Skeletal muscle satellite cell (primary cell): ENCODE data around the gene TRAF3.

Source experiments
- H3K27me3 ChIP-seq: 2 replicates; pipeline ENCODE4 v1.7.0; 2013; ENCODE audit warnings: low read length; ENCODE audit not compliant: control insufficient read depth, insufficient read depth
- H3K36me3 ChIP-seq: 2 replicates; pipeline ENCODE4 v1.7.0; 2013; ENCODE audit warnings: mild to moderate bottlenecking, control low read depth, low read length; ENCODE audit not compliant: insufficient read depth
- H3K4me1 ChIP-seq: 2 replicates; pipeline ENCODE4 v1.7.0; 2013; ENCODE audit warnings: low read length; ENCODE audit not compliant: control insufficient read depth, insufficient read depth
- H3K4me2 ChIP-seq: 2 replicates; pipeline ENCODE4 v1.7.0; 2013; ENCODE audit warnings: mild to moderate bottlenecking, low read length
- H3K4me3 ChIP-seq: 2 replicates; pipeline ENCODE4 v1.7.0; 2013; ENCODE audit warnings: low read length
- H3K9ac ChIP-seq: 2 replicates; pipeline ENCODE4 v1.7.0; 2013; ENCODE audit warnings: mild to moderate bottlenecking, low read depth, low read length, moderate library complexity
- H3K9me3 ChIP-seq: replicated peaks from 2 replicates; pipeline ENCODE4 v1.7.0; 2013; ENCODE audit warnings: mild to moderate bottlenecking, control low read depth, low read length

The TRAF3 gene

DNA sequence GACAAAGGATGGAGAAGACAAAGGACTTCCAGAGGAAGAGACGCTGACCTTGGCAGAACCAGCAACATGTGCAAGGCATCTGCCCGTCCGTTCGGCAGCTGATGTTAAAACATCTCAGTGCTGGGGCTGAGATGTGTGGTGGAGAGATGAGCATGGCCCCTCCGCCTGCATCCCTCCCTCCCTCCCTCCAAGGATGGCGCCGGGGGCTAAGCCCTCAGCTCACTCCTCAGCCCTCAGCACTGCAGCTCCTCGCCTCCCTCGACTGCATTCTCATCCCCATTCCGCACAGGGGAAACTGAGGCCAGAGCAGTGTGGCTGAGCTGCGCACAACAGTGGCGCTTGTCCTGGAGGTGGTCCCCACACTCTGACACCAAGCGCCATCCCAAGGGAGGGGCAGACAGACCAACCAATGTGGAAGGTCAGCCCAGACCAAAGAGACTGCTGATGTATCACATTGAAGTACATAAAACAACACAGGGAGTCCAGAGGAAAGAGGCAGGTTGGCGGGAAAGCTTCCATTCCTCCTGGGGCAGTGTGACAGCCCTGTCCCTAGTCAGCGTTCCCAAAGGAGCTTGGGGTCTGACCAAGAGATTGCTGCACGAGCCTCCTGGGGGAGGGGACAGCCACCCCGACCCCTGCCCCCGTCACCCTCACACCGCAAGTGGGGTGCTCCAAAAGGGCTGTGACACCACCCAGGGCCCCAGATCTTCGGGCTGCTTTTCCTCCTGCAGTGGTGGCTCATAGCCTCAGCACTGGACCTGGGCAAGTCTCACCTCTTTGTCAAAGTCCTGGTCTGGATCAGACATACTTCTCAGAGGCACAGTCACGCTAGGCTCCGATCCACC, 160.3 kb downstream of the TRAF3 start:
- Histone ChIP-seq H3K4me3 (no peak overlapping the region), H3K27me3 (no peaks in the 10 kb centered on the region), H3K4me1 (no peaks in the 10 kb centered on the region), H3K4me2 (no peak overlapping the region), H3K36me3 (peaks cover 72% of the 10 kb centered on the region), H3K9me3 (no peaks in the 10 kb centered on the region), H3K9ac (no peak overlapping the region)

DNA sequence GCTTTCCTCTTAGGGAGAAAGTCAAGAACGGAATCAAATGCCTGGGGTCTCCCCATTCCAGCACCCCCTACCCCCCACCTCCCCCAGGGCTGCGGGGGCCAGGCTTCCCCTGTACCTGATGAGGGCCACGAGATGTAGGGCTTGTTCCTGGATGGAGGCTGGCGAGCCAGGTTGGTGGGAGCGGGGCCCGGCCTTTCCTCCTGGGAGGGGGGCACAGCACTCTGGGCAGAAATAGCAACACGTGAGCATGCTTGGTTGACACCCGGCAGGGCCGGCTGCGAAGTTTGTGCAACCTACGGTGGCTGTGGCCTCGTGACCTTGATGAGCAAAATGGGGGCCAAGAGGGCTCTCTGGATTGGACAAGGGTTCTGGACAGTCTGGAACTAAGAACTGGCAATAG, 160.9 kb downstream of the TRAF3 start:
- Histone ChIP-seq H3K4me2 (no peak overlapping the region), H3K4me3 (no peak overlapping the region), H3K36me3 (peaks cover 73% of the 10 kb centered on the region), H3K9me3 (no peaks in the 10 kb centered on the region), H3K4me1 (no peaks in the 10 kb centered on the region), H3K27me3 (no peaks in the 10 kb centered on the region), H3K9ac (no peak overlapping the region)

- no peaks in the 10 kb centered on the region for H3K9me3 ChIP-seq
- H3K4me2 ChIP-seq = no peak overlapping the region
- no peaks in the 10 kb centered on the region for H3K4me1 ChIP-seq
- no peaks in the 10 kb centered on the region for H3K27me3 ChIP-seq
- H3K36me3 ChIP-seq = peaks cover 77% of the 10 kb centered on the region
- H3K4me3 ChIP-seq = no peak overlapping the region
- H3K9ac ChIP-seq = no peak overlapping the region
These were observed 162.1 kb downstream of the TRAF3 start for GRCh38 chr14:102939329-102939728.

DNA sequence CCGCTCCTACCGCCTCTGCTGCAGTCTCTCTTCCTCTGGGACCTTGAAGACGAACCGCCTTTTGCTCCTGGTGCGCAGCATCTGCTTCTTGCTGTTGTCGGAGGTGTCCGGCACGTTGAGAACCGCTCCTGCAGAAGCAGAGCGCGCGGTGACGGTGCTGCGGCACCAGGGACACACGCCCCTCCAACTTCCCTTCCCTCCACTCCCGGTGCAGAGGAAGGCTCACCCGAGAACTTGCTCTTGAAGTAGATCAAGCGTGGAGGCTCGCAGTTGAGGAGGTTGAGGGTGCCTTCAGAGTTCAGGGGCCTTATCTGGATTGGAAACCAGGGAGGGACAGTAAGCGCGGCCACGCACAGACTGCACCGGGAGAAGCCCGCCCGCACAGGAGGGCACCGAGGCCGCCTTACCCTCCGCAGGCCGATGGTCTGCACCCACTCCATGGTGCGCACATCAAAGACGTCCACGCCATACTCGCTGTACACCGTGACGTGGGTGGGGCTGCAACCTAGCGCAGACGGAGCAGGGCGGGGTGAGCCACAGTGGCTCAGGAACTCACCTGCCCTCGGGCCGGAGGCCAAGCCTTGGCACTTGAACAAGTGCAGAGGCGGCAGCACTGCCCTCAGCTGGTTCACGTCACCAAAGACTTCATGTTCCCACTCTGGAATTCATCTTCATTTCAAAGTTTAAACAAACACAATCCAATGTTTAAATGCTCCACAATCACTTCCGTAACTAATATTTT, 162.7 kb downstream of the TRAF3 start:
- Histone ChIP-seq H3K9ac (no peak overlapping the region), H3K9me3 (no peaks in the 10 kb centered on the region), H3K4me3 (no peak overlapping the region), H3K4me1 (no peaks in the 10 kb centered on the region), H3K27me3 (no peaks in the 10 kb centered on the region), H3K4me2 (no peak overlapping the region), H3K36me3 (peaks cover 82% of the 10 kb centered on the region)

GRCh38 chr14:102940729-102941362, 163.6 kb downstream of the TRAF3 start:
- no peak overlapping the region for H3K4me3 ChIP-seq
- no peak overlapping the region for H3K9ac ChIP-seq
- H3K4me1 ChIP-seq = no peaks in the 10 kb centered on the region
- H3K4me2 ChIP-seq = no peak overlapping the region
- no peaks in the 10 kb centered on the region for H3K9me3 ChIP-seq
- peaks cover 87% of the 10 kb centered on the region for H3K36me3 ChIP-seq
- no peaks in the 10 kb centered on the region for H3K27me3 ChIP-seq

DNA sequence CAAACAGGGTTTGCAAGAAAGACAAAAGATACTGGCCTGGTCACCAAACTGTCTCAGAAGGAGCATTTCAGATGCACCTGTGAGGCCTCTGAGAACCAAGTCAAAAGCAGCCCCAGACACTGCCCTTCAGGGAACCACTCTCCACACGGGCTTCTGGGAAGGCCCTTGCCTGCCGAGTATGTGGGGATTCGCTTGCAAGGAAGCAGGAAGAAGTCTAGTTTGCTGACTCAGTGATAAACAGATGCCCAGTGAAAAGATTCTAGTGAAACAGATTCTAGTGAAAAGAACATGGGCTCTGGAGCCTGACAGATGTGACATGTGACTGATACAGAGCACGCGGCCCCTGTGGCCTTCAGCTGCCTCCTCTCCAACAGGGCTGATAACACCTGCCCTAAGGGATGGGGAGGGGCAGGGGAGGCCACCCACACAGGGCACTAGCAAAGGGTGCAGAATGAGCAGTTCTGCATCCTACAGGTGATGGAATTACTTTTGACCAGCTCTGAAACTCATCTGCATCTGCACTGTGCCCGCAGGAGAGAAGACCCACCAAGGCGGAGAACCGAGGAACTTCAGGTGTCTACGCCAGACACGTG, 164.3 kb downstream of the TRAF3 start:
- H3K27me3 ChIP-seq = no peaks in the 10 kb centered on the region
- no peak overlapping the region for H3K9ac ChIP-seq
- no peak overlapping the region for H3K4me2 ChIP-seq
- H3K36me3 ChIP-seq = peaks cover 87% of the 10 kb centered on the region
- H3K9me3 ChIP-seq = no peaks in the 10 kb centered on the region
- H3K4me3 ChIP-seq = no peak overlapping the region
- H3K4me1 ChIP-seq = no peaks in the 10 kb centered on the region

GRCh38 chr14:102942069-102942468, 164.8 kb downstream of the TRAF3 start:
- H3K36me3 ChIP-seq = peaks cover 89% of the 10 kb centered on the region

DNA sequence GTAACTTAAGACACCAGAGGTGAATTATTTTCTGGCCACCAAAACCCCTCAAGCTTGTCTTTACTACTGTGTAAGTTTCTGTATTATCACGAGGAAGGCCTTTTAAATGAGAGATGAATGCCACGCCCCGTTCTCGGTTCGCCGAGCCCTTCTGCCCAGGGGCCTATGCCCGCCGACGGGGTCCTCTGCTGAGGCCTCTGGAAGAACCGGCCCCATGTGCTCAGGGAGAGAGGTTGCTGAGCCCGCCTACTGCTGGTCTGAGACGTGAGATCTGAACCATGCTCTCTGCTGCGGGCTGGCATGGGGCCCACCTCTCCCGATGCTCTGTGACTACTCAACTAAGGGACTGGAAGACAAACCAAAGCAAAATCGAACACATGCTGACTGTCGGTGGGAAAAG, 166.2 kb downstream of the TRAF3 start:
- H3K4me1 ChIP-seq = no peaks in the 10 kb centered on the region
- H3K4me2 ChIP-seq = no peak overlapping the region
- no peaks in the 10 kb centered on the region for H3K27me3 ChIP-seq
- no peak overlapping the region for H3K4me3 ChIP-seq
- H3K9me3 ChIP-seq = no peaks in the 10 kb centered on the region
- H3K9ac ChIP-seq = no peak overlapping the region
- peaks cover 83% of the 10 kb centered on the region for H3K36me3 ChIP-seq

More at GRCh38 chr14:102942069-102942468, 164.8 kb downstream of the TRAF3 start:
- no peaks in the 10 kb centered on the region for H3K27me3 ChIP-seq
- H3K4me3 ChIP-seq = no peak overlapping the region
- H3K4me2 ChIP-seq = no peak overlapping the region
- H3K9me3 ChIP-seq = no peaks in the 10 kb centered on the region
- H3K9ac ChIP-seq = no peak overlapping the region
- no peaks in the 10 kb centered on the region for H3K4me1 ChIP-seq

- Histone ChIP-seq H3K4me2 (no peak overlapping the region), H3K4me1 (peaks cover 4% of the 10 kb centered on the region), H3K36me3 (peaks cover 85% of the 10 kb centered on the region), H3K9ac (no peak overlapping the region), H3K9me3 (no peaks in the 10 kb centered on the region), H3K4me3 (no peak overlapping the region), H3K27me3 (no peaks in the 10 kb centered on the region)
These were observed 166.7 kb downstream of the TRAF3 start for GRCh38 chr14:102943979-102944378.

DNA sequence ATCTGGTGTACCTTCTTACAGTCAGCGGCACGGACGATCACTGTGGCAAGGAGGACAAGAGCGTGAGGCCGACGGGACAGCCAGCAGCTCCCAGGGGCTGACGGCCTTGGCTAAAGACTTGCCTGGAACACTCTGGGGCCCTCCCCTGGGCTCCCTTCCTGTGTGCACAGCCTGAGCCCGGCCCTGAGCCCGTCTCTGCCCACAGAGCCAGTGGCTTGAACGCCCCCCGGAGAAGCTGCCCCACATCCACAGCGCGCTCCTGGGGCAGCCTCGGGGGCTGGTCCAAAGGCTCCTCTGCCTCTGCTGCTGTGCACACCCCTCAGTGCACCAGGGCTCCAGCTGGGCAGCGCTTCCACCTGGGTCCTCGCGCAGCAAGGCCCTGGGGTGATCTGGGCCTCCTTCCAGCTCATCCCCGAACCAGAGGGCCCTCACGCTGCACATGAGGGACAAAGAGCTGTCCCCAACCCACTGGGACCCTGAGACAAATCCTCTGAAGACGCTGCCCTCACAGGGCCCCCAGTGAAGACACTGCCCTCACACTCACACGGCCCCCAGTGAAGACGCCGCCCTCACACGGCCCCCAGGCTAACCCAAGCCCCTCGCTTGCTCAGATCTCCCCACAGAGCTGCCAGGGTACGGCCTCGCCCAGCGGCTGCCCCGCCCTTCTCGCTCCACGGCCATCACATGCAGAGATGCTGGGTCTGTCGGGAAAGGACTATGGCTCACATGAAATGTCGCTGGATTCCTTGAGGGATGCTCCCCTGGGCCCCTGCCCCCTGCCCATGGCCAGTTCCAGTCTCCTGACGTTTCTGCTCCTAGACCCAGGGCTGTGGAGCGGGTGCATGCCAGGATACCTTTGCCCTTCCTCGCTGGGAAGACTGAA, 167.4 kb downstream of the TRAF3 start:
- Histone ChIP-seq H3K36me3 (peaks cover 86% of the 10 kb centered on the region), H3K27me3 (no peaks in the 10 kb centered on the region), H3K9ac (no peak overlapping the region), H3K4me3 (no peak overlapping the region), H3K4me2 (no peak overlapping the region), H3K4me1 (peaks cover 11% of the 10 kb centered on the region), H3K9me3 (no peaks in the 10 kb centered on the region)
